NB4 (cell line): ENCODE measurements around the gene ASIP.

Source experiments
- POLR2A ChIP-seq: IDR thresholded peaks from 2 replicates; pipeline ENCODE4 v1.6.1; 2011; ENCODE audit warnings: mild to moderate bottlenecking; ENCODE audit not compliant: insufficient read length; ENCODE audit errors: extremely low read depth
- TF ChIP-seq, protein P1 (sequence below): IDR thresholded peaks from one replicate; pipeline ENCODE4 v1.5.1; 2012; ENCODE audit warnings: low read depth, low read length

DNA sequence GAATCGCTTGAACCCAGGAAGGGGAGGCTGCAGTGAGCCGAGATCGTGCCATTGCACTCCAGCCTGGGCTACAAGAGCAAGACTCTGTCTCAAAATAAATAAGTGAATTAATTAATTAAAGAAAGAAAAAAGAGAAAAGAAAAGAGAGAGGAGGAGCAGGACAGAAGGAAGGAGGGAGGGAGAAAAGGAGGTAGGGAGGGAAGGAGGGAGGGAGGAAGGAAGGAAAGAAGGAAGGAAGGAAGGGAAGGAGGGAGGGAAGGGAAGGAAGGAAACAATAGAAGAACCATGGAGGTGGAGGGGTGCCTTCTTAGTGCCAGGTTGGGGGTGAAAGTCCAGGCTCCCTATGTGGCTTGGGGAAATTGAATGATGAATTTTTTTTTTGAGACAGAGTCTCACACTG is 68.5 kb downstream of the ASIP start:
- TF ChIP-seq, protein P1, sequence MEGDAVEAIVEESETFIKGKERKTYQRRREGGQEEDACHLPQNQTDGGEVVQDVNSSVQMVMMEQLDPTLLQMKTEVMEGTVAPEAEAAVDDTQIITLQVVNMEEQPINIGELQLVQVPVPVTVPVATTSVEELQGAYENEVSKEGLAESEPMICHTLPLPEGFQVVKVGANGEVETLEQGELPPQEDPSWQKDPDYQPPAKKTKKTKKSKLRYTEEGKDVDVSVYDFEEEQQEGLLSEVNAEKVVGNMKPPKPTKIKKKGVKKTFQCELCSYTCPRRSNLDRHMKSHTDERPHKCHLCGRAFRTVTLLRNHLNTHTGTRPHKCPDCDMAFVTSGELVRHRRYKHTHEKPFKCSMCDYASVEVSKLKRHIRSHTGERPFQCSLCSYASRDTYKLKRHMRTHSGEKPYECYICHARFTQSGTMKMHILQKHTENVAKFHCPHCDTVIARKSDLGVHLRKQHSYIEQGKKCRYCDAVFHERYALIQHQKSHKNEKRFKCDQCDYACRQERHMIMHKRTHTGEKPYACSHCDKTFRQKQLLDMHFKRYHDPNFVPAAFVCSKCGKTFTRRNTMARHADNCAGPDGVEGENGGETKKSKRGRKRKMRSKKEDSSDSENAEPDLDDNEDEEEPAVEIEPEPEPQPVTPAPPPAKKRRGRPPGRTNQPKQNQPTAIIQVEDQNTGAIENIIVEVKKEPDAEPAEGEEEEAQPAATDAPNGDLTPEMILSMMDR, result no peak
- no peak for TF ChIP-seq POLR2A
